SH-SY5Y (cell line): ENCODE measurements around the gene TMEM150C.

ENCODE experiments used
- GATA2 ChIP-seq: IDR thresholded peaks from 2 replicates; pipeline ENCODE4 v1.6.1; 2011; ENCODE audit warnings: mild to moderate bottlenecking, low read depth, low read length
- GATA3 ChIP-seq: IDR thresholded peaks from 2 replicates; pipeline ENCODE4 v1.6.1; 2011; ENCODE audit warnings: low read depth, mild to moderate bottlenecking, low read length, moderate library complexity

The TMEM150C gene

DNA sequence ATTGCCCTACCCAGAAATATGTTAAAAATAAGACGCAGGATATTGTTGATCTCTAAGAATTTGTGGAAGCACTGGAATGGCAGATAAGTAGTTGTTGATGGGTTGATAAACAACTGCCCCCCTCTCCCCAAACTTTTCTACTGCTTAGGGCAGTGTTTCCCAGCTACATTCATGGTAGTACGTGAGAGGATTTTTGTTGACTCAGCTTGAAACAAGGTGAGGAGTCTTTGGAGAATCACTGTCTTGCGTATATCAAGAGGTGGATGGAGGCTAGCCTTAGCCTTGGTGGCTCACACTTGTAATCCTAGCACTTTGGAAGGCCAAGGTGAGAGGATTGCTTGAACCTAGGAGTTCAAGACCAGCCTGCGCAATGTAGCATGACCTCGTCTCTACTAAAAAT, 125.7 kb downstream of the TMEM150C start:
- TF ChIP-seq GATA2, result no peak
- no peak for TF ChIP-seq GATA3

DNA sequence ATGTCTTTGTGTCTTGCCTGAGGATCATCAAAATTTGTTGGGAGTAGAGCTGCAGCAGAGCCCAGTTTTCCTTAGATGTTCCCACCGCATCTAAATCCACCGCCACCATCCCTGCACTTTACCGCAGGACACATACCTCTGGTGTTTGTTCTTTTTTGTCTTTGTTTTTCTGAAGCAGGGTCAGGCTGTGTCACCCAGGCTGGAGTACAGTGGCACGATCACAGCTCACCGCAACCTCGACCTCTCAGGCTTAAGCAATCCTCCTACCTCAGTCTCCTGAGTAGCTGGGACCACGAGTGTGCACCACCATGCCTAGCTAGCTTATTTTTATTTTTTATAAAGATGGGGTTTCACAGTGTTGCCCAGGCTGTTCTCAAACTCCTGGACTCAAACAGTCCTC, 126.8 kb downstream of the TMEM150C start:
- TF ChIP-seq GATA3 (no peak), GATA2 (no peak)

DNA sequence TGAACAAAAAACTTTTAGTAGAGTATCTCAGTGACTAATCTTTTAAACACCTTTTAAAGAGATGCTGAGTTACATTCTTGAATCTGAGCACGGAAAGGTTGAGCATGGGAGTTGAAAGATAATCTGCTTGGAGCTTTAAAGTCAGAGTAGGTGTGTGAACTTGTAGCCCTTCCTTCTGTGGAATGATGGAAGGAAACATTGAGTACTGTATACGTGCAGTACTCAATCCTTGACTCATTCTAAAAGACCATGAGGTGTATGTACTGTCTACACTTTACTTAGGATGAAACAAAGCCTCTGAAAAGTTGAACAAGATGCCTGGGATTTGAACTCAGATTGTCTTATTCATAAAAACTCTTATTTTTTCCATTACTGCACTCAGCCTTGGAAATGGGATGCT, 128.0 kb downstream of the TMEM150C start:
- TF ChIP-seq GATA2, result no peak
- no peak for TF ChIP-seq GATA3
